K562 (cell line): ENCODE data around the gene TBXAS1. TPM values are rescaled to one million over a fixed set of nuclear protein-coding genes. Genes with fewer than 3 reads are reported as not detected.
A peak's percentile ranks its signal among the peaks of the same experiment; 100 is the strongest.

Source experiments
- ARID3A ChIP-seq: IDR thresholded peaks from 2 replicates; pipeline ENCODE4 v1.6.1; 2012; ENCODE audit warnings: low read depth, low read length, improper control_type of control experiment, borderline replicate concordance
- CBX5 ChIP-seq: IDR thresholded peaks from 2 replicates; pipeline ENCODE4 v1.6.1; 2014; ENCODE audit warnings: low read depth, borderline replicate concordance
- CCNT2 ChIP-seq: IDR thresholded peaks from 2 replicates; pipeline ENCODE4 v1.6.1; 2011; ENCODE audit warnings: borderline replicate concordance, low read depth, mild to moderate bottlenecking, moderate library complexity, mixed read lengths, low read length; ENCODE audit not compliant: insufficient read length; ENCODE audit errors: extremely low read depth
- CTBP1 ChIP-seq: fragments of 450-650 bp; IDR thresholded peaks from 2 replicates; pipeline ENCODE4 v1.6.1; 2016; ENCODE audit warnings: borderline replicate concordance
- DNMT1 ChIP-seq: fragments of 450-650 bp; IDR thresholded peaks from 2 replicates; pipeline ENCODE4 v1.6.1; 2016; ENCODE audit warnings: antibody characterized with exemption, mild to moderate bottlenecking
- ESRRB ChIP-seq: fragments of 250-450 bp; sonication (Bioruptor Pico); IDR thresholded peaks from 2 replicates; pipeline ENCODE4 v1.5.0; 2020; ENCODE audit warnings: mild to moderate bottlenecking, moderate library complexity, borderline replicate concordance
- ETS2 ChIP-seq: IDR thresholded peaks from 2 replicates; pipeline ENCODE4 v1.6.1; 2016; ENCODE audit warnings: borderline replicate concordance, missing genetic modification characterization, mild to moderate bottlenecking, moderate library complexity, missing compliant biosample characterization; ENCODE audit not compliant: poor library complexity, severe bottlenecking
- HOMEZ ChIP-seq: fragments of 250-450 bp; sonication (Bioruptor Pico); IDR thresholded peaks from 2 replicates; pipeline ENCODE4 v1.4.0; 2020; ENCODE audit warnings: mild to moderate bottlenecking, moderate library complexity
- HOXB6 ChIP-seq: fragments of 250-450 bp; sonication (Bioruptor Pico); IDR thresholded peaks from 2 replicates; pipeline ENCODE4 v1.5.1; 2022; ENCODE audit warnings: mild to moderate bottlenecking, borderline replicate concordance
- JUND ChIP-seq, 2 experiments: IDR thresholded peaks; 2 replicates in 1 of 2; 3 replicates in 1 of 2; pipeline ENCODE4 v1.6.1; 2011; ENCODE audit warnings: borderline replicate concordance in 2 of 2, low read depth in 2 of 2, low read length in 2 of 2, improper control_type of control experiment in 1 of 2, missing biosample characterization in 1 of 2, missing genetic modification characterization in 1 of 2, missing genetic modification reagents in 1 of 2
- LEF1 ChIP-seq: fragments of 450-650 bp; IDR thresholded peaks from 2 replicates; pipeline ENCODE4 v1.6.1; 2016; ENCODE audit warnings: mild to moderate bottlenecking
- MAFF ChIP-seq: IDR thresholded peaks from 2 replicates; pipeline ENCODE4 v1.6.1; 2012; ENCODE audit warnings: low read length, improper control_type of control experiment
- MAFG ChIP-seq: fragments of 450-650 bp; conservative IDR thresholded peaks from 2 replicates; pipeline ENCODE4 v1.6.1; 2016; ENCODE audit warnings: missing genetic modification characterization, missing compliant biosample characterization
- MXI1 ChIP-seq: IDR thresholded peaks from 2 replicates; pipeline ENCODE4 v1.6.1; 2011; ENCODE audit warnings: low read depth, mild to moderate bottlenecking, improper control_type of control experiment, low read length
- NONO ChIP-seq, 2 experiments: fragments of 200-400 bp in 1 of 2; fragments of 450-650 bp in 1 of 2; formaldehyde crosslinking in 1 of 2; IDR thresholded peaks; 2 replicates each; pipeline ENCODE4 v1.6.1; 2017; ENCODE audit warnings: low read depth in 2 of 2, mild to moderate bottlenecking in 2 of 2, moderate library complexity in 2 of 2, low read length in 1 of 2
- SFPQ ChIP-seq: fragments of 200-400 bp; formaldehyde crosslinking; IDR thresholded peaks from 2 replicates; pipeline ENCODE4 v1.6.1; 2017; ENCODE audit warnings: mild to moderate bottlenecking, low read depth, low read length, moderate library complexity
- polyA plus RNA-seq, 8 experiments: library from polyadenylated mRNA; depleted of rRNA in 4 of 8; stranded (reverse) in 5 of 8; unstranded in 3 of 8; fragments of >200 nt; fragmentation: Nextera tagmentation in 2 of 8; fragmentation: Illumina TruSeq in 1 of 8; extraction: Ambion mirVana in 2 of 8; extraction: Trizol in 1 of 8; gene quantifications; 2 replicates each; pipeline versions ENCODE4 v1.2.1 to v1.2.3, GENCODE V29; 2011 to 2014; ENCODE audit warnings: inconsistent platforms in 1 of 8, missing spikeins in 1 of 8
- total RNA-seq, 7 experiments: library from RNA; depleted of rRNA in 6 of 7; stranded (reverse); fragments of >200 nt in 6 of 7; fragmentation: Illumina TruSeq in 2 of 7; extraction: Trizol in 2 of 7; gene quantifications; 2 replicates each; pipeline versions ENCODE4 v1.2.1 to v1.2.3, GENCODE V29; 2011 to 2021; ENCODE audit warnings: low replicate concordance in 1 of 7
- TF ChIP-seq, protein P1 (sequence below), 2 experiments: fragments of 450-650 bp; conservative IDR thresholded peaks; 2 replicates each; pipeline ENCODE4 v1.6.1; 2017; ENCODE audit warnings: mild to moderate bottlenecking in 2 of 2, moderate library complexity in 2 of 2
- TF ChIP-seq, protein P2 (sequence below), 2 experiments: IDR thresholded peaks; 2 replicates each; pipeline ENCODE4 v1.6.1; 2011; ENCODE audit warnings: borderline replicate concordance in 1 of 2, control low read depth in 1 of 2, low read depth in 1 of 2, low read length in 1 of 2, mild to moderate bottlenecking in 1 of 2, mixed read lengths in 1 of 2, moderate library complexity in 1 of 2; ENCODE audit not compliant: insufficient read depth in 1 of 2, insufficient read length in 1 of 2, poor library complexity in 1 of 2, severe bottlenecking in 1 of 2; ENCODE audit errors: extremely low read depth in 1 of 2

TBXAS1 gene
- total and polyA plus RNA-seq, 9 of the 15 experiments (the other 6 are each of a cell fraction or from before 2014, with no cell fraction given), result 1.1 to 8.3 (median 1.9) TPM

DNA sequence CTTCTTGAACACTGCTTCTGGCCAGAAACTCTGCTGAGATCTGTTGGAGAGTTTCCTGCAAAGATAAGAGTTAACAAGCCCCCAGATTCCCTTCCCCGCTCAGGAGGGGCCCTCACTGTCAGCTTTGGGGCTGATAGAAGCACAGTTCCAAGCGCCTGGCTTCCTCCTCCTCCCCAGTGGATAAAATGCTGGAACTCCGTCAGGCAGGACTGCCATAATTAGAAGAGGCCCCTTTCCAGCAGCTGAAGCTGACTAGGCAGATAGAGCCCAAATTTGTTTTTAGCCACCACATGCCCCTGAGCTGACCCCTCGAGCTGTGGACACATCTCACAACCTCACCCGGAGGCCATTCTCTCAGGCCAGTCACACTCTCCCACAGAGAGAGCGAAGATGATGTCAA, 89.4 kb downstream of the TBXAS1 start (continued):
- TF ChIP-seq, protein P1, sequence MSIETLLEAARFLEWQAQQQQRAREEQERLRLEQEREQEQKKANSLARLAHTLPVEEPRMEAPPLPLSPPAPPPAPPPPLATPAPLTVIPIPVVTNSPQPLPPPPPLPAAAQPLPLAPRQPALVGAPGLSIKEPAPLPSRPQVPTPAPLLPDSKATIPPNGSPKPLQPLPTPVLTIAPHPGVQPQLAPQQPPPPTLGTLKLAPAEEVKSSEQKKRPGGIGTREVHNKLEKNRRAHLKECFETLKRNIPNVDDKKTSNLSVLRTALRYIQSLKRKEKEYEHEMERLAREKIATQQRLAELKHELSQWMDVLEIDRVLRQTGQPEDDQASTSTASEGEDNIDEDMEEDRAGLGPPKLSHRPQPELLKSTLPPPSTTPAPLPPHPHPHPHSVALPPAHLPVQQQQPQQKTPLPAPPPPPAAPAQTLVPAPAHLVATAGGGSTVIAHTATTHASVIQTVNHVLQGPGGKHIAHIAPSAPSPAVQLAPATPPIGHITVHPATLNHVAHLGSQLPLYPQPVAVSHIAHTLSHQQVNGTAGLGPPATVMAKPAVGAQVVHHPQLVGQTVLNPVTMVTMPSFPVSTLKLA (conservative IDR thresholded peaks at IDR 0.05), result peak in 1 of 2 experiments; percentile 12; a peak in 1 of 4 replicates
- TF ChIP-seq, protein P2, sequence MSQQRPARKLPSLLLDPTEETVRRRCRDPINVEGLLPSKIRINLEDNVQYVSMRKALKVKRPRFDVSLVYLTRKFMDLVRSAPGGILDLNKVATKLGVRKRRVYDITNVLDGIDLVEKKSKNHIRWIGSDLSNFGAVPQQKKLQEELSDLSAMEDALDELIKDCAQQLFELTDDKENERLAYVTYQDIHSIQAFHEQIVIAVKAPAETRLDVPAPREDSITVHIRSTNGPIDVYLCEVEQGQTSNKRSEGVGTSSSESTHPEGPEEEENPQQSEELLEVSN (IDR thresholded peaks at IDR 0.05; ENCODE audit: borderline replicate concordance in 1 of 2, extremely low read depth in 1 of 2, insufficient read depth in 1 of 2, insufficient read length in 1 of 2, low read depth in 1 of 2, low read length in 1 of 2, poor library complexity in 1 of 2, severe bottlenecking in 1 of 2), result peak in 1 of 2 experiments; percentile 45
- TF ChIP-seq ETS2, result no peak
- TF ChIP-seq JUND (IDR thresholded peaks at IDR 0.05; ENCODE audit: borderline replicate concordance, low read depth, low read length), result 0 out of 2 replicates have a peak, but pooled peaks have one; percentile 5
- 0 out of 3 replicates have a peak, but pooled peaks have one; percentile 26 for TF ChIP-seq JUND (tag; IDR thresholded peaks at IDR 0.05; ENCODE audit: borderline replicate concordance, low read depth, low read length)
- TF ChIP-seq LEF1, result no peak; the same call in 1 of the 2 replicates
- no peak for TF ChIP-seq ESRRB
- TF ChIP-seq ARID3A, result no peak
- TF ChIP-seq CTBP1, result 0 out of 2 replicates have a peak, but pooled peaks have one; percentile 20
- TF ChIP-seq HOMEZ (CRISPR knock-in tag), result no peak
- TF ChIP-seq CCNT2, result no peak
- TF ChIP-seq MAFG, result 0 out of 2 replicates have a peak, but pooled peaks have one; percentile 37
- no peak for TF ChIP-seq MXI1
- no peak for TF ChIP-seq CBX5
- TF ChIP-seq NONO (IDR thresholded peaks at IDR 0.05; ENCODE audit: low read depth in 2 of 2, low read length in 1 of 2), result no peak
- no peak for TF ChIP-seq SFPQ
- no peak for TF ChIP-seq HOXB6
- no peak for TF ChIP-seq DNMT1
- peak; percentile 31; the same call in 1 of the 2 replicates for TF ChIP-seq MAFF
